GM23338 (cell line): ENCODE results near the gene ZBTB20. TPM values are rescaled to one million over a fixed set of nuclear protein-coding genes. Genes with fewer than 3 reads are reported as not detected.

ENCODE experiments used
- ATAC-seq: fragments of 200-7000 bp; cut with Tn5 transposase; 3 replicates; pipeline ENCODE4 v1.9.1; 2020
- DNase-seq: peaks from one replicate; pipeline ENCODE4 v3.0.0-alpha.2; 2015; ENCODE audit warnings: low spot score
- H2AFZ ChIP-seq: fragments of 200-600 bp; sonication (generic); 2 replicates; pipeline ENCODE4 v1.8.0; 2016; ENCODE audit warnings: antibody characterized with exemption, mild to moderate bottlenecking, moderate library complexity
- H3F3A ChIP-seq: fragments of 200-600 bp; sonication (generic); replicated peaks from 2 replicates; pipeline ENCODE4 v1.8.0; 2017; ENCODE audit warnings: antibody characterized with exemption, mixed run types, low read depth
- H3K27ac ChIP-seq: fragments of 200-600 bp; sonication (generic); 2 replicates; pipeline ENCODE4 v1.6.1; 2016; ENCODE audit warnings: low read depth
- H3K27me3 ChIP-seq: fragments of 200-600 bp; sonication (generic); 2 replicates; pipeline ENCODE4 v1.8.0; 2016; ENCODE audit warnings: mild to moderate bottlenecking, mixed run types, moderate library complexity; ENCODE audit not compliant: insufficient read depth
- H3K36me3 ChIP-seq: fragments of 200-600 bp; sonication (generic); 2 replicates; pipeline ENCODE4 v1.8.0; 2016; ENCODE audit warnings: mild to moderate bottlenecking; ENCODE audit not compliant: insufficient read depth
- H3K4me1 ChIP-seq: fragments of 200-600 bp; sonication (generic); 2 replicates; pipeline ENCODE4 v1.8.0; 2016; ENCODE audit warnings: mild to moderate bottlenecking, moderate library complexity; ENCODE audit not compliant: insufficient read depth
- H3K4me2 ChIP-seq: fragments of 200-600 bp; sonication (generic); 2 replicates; pipeline ENCODE4 v1.7.1; 2017; ENCODE audit warnings: mixed run types
- H3K4me3 ChIP-seq: fragments of 200-600 bp; sonication (generic); 2 replicates; pipeline ENCODE4 v1.6.1; 2016; ENCODE audit warnings: mixed run types
- H3K79me2 ChIP-seq: fragments of 200-600 bp; sonication (generic); replicated peaks from 2 replicates; pipeline ENCODE4 v1.8.0; 2017; ENCODE audit warnings: mild to moderate bottlenecking; ENCODE audit not compliant: insufficient read depth
- H3K9me2 ChIP-seq: fragments of 200-600 bp; sonication (generic); 2 replicates; pipeline ENCODE4 v1.8.0; 2017; ENCODE audit not compliant: insufficient read depth
- H4K20me1 ChIP-seq: fragments of 200-600 bp; sonication (generic); replicated peaks from 2 replicates; pipeline ENCODE4 v1.8.0; 2017; ENCODE audit warnings: mild to moderate bottlenecking; ENCODE audit not compliant: insufficient read depth
- H3K27ac Mint-ChIP-seq: 2 replicates; pipeline ENCODE4 v1.8.0; 2020; ENCODE audit warnings: inconsistent platforms, mild to moderate bottlenecking, moderate library complexity, mixed read lengths
- H3K27me3 Mint-ChIP-seq: 3 replicates; pipeline ENCODE4 v1.8.0; 2022; ENCODE audit warnings: low read depth, mild to moderate bottlenecking, moderate library complexity, mixed read lengths, inconsistent platforms; ENCODE audit not compliant: insufficient read depth, poor library complexity
- H3K36me3 Mint-ChIP-seq: 3 replicates; pipeline ENCODE4 v1.8.0; 2021; ENCODE audit warnings: low read depth, mild to moderate bottlenecking, inconsistent platforms, moderate library complexity, mixed read lengths
- H3K4me1 Mint-ChIP-seq: 3 replicates; pipeline ENCODE4 v1.8.0; 2020; ENCODE audit warnings: mild to moderate bottlenecking, inconsistent platforms, mixed read lengths
- H3K4me3 Mint-ChIP-seq: 3 replicates; pipeline ENCODE4 v1.8.0; 2021; ENCODE audit warnings: moderate library complexity, mild to moderate bottlenecking, inconsistent platforms, mixed read lengths
- H3K9me3 Mint-ChIP-seq: 3 replicates; pipeline ENCODE4 v1.8.0; 2020; ENCODE audit warnings: moderate library complexity, mild to moderate bottlenecking, inconsistent platforms, mixed read lengths
- CREB1 ChIP-seq: fragments of 250-450 bp; sonication (Bioruptor Pico); IDR thresholded peaks from 2 replicates; pipeline ENCODE4 v1.5.0; 2020; ENCODE audit warnings: low read depth, mild to moderate bottlenecking, moderate library complexity
- CTCF ChIP-seq, 2 experiments: fragments of 200-600 bp in 1 of 2; sonication (generic) in 1 of 2; conservative IDR thresholded peaks; 2 replicates each; pipeline versions ENCODE4 v1.5.1 to v1.6.1; 2016 to 2017; ENCODE audit warnings: antibody characterized with exemption in 2 of 2, low read depth in 2 of 2, mild to moderate bottlenecking in 2 of 2, moderate library complexity in 1 of 2
- EZH2 ChIP-seq: fragments of 200-600 bp; sonication (generic); IDR thresholded peaks from one replicate; pipeline ENCODE4 v1.8.0; 2017; ENCODE audit warnings: antibody characterized with exemption, mild to moderate bottlenecking, low read depth; ENCODE audit not compliant: unreplicated experiment
- EZH2phosphoT487 ChIP-seq: fragments of 200-600 bp; sonication (generic); IDR thresholded peaks from one replicate; pipeline ENCODE4 v1.8.1; 2018; ENCODE audit warnings: antibody characterized with exemption; ENCODE audit not compliant: unreplicated experiment
- JUNB ChIP-seq: IDR thresholded peaks from one replicate; pipeline ENCODE4 v1.6.1; 2016; ENCODE audit warnings: antibody characterized with exemption; ENCODE audit not compliant: unreplicated experiment
- NANOG ChIP-seq: IDR thresholded peaks from 2 replicates; pipeline ENCODE4 v1.6.1; 2016; ENCODE audit warnings: antibody characterized with exemption, borderline replicate concordance
- POLR2AphosphoS5 ChIP-seq: IDR thresholded peaks from 2 replicates; pipeline ENCODE4 v1.6.1; 2016; ENCODE audit warnings: antibody characterized with exemption, low read depth
- STAT1 ChIP-seq: IDR thresholded peaks from one replicate; pipeline ENCODE4 v1.6.1; 2016; ENCODE audit warnings: antibody characterized with exemption; ENCODE audit not compliant: unreplicated experiment
- ZNF114 ChIP-seq: fragments of 250-450 bp; sonication (Bioruptor Pico); IDR thresholded peaks from 2 replicates; pipeline ENCODE4 v1.5.0; 2020; ENCODE audit warnings: mild to moderate bottlenecking, moderate library complexity
- ZNF331 ChIP-seq: fragments of 250-450 bp; sonication (Bioruptor Pico); IDR thresholded peaks from 2 replicates; pipeline ENCODE4 v1.5.0; 2020; ENCODE audit warnings: low read depth, mild to moderate bottlenecking, moderate library complexity
- polyA plus RNA-seq: library from polyadenylated mRNA; unstranded; fragments of >200 nt; fragmentation: Nextera tagmentation; extraction: Ambion mirVana; gene quantifications from 2 replicates; pipeline ENCODE4 v1.2.1, GENCODE V29; 2016
- total RNA-seq: library from RNA; depleted of rRNA; stranded (reverse); fragments of >200 nt; shearing (Covaris generic); gene quantifications from 2 replicates; pipeline ENCODE4 v1.2.3, GENCODE V29; 2014
- TF ChIP-seq, protein P1 (sequence below): fragments of 250-450 bp; sonication (Bioruptor Pico); IDR thresholded peaks from 2 replicates; pipeline ENCODE4 v1.5.0; 2020; ENCODE audit warnings: mild to moderate bottlenecking, moderate library complexity
- TF ChIP-seq, protein P2 (sequence below): IDR thresholded peaks from 2 replicates; pipeline ENCODE4 v1.6.1; 2016; ENCODE audit warnings: antibody characterized with exemption
- TF ChIP-seq, protein P3 (sequence below): IDR thresholded peaks from one replicate; pipeline ENCODE4 v1.6.1; 2018; ENCODE audit warnings: antibody characterized with exemption; ENCODE audit not compliant: unreplicated experiment

Gene ZBTB20
- total and polyA plus RNA-seq, 2 experiments from 2014 or later, result 2.0 to 3.3 TPM

GRCh38 chr3:114484919-114485318 lies 662.2 kb downstream of the ZBTB20 start:
- H3K36me3 ChIP-seq, result no peaks in the 10 kb centered on the region
- Mint-ChIP-seq H3K4me3 (no peak overlapping the region), H3K4me1 (no peaks in the 10 kb centered on the region), H3K27me3 (no peaks in the 10 kb centered on the region), H3K27ac (no peak overlapping the region), H3K36me3 (no peaks in the 10 kb centered on the region), H3K9me3 (no peaks in the 10 kb centered on the region)
- no peak overlapping the region for H3K27ac ChIP-seq
- no peaks in the 10 kb centered on the region for H3K79me2 ChIP-seq
- no peak overlapping the region for H2AFZ ChIP-seq
- no peak for DNase-seq
- TF ChIP-seq ZNF114 (CRISPR knock-in tag) (no peak), EZH2phosphoT487 (no peak), EZH2 (no peak), NANOG (no peak), CTCF (conservative IDR thresholded peaks at IDR 0.05; ENCODE audit: low read depth in 2 of 2) (no peak), ZNF331 (CRISPR knock-in tag) (no peak), CREB1 (CRISPR knock-in tag) (no peak), STAT1 (no peak), JUNB (no peak), POLR2AphosphoS5 (no peak)
- TF ChIP-seq, protein P1, sequence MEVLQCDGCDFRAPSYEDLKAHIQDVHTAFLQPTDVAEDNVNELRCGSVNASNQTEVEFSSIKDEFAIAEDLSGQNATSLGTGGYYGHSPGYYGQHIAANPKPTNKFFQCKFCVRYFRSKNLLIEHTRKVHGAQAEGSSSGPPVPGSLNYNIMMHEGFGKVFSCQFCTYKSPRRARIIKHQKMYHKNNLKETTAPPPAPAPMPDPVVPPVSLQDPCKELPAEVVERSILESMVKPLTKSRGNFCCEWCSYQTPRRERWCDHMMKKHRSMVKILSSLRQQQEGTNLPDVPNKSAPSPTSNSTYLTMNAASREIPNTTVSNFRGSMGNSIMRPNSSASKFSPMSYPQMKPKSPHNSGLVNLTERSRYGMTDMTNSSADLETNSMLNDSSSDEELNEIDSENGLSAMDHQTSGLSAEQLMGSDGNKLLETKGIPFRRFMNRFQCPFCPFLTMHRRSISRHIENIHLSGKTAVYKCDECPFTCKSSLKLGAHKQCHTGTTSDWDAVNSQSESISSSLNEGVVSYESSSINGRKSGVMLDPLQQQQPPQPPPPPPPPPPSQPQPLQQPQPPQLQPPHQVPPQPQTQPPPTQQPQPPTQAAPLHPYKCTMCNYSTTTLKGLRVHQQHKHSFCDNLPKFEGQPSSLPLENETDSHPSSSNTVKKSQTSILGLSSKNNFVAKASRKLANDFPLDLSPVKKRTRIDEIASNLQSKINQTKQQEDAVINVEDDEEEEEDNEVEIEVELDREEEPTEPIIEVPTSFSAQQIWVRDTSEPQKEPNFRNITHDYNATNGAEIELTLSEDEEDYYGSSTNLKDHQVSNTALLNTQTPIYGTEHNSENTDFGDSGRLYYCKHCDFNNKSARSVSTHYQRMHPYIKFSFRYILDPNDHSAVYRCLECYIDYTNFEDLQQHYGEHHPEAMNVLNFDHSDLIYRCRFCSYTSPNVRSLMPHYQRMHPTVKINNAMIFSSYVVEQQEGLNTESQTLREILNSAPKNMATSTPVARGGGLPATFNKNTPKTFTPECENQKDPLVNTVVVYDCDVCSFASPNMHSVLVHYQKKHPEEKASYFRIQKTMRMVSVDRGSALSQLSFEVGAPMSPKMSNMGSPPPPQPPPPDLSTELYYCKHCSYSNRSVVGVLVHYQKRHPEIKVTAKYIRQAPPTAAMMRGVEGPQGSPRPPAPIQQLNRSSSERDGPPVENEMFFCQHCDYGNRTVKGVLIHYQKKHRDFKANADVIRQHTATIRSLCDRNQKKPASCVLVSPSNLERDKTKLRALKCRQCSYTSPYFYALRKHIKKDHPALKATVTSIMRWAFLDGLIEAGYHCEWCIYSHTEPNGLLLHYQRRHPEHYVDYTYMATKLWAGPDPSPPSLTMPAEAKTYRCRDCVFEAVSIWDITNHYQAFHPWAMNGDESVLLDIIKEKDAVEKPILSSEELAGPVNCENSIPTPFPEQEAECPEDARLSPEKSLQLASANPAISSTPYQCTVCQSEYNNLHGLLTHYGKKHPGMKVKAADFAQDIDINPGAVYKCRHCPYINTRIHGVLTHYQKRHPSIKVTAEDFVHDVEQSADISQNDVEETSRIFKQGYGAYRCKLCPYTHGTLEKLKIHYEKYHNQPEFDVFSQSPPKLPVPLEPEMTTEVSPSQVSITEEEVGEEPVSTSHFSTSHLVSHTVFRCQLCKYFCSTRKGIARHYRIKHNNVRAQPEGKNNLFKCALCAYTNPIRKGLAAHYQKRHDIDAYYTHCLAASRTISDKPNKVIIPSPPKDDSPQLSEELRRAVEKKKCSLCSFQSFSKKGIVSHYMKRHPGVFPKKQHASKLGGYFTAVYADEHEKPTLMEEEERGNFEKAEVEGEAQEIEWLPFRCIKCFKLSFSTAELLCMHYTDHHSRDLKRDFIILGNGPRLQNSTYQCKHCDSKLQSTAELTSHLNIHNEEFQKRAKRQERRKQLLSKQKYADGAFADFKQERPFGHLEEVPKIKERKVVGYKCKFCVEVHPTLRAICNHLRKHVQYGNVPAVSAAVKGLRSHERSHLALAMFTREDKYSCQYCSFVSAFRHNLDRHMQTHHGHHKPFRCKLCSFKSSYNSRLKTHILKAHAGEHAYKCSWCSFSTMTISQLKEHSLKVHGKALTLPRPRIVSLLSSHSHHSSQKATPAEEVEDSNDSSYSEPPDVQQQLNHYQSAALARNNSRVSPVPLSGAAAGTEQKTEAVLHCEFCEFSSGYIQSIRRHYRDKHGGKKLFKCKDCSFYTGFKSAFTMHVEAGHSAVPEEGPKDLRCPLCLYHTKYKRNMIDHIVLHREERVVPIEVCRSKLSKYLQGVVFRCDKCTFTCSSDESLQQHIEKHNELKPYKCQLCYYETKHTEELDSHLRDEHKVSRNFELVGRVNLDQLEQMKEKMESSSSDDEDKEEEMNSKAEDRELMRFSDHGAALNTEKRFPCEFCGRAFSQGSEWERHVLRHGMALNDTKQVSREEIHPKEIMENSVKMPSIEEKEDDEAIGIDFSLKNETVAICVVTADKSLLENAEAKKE (CRISPR knock-in tag), result no peak
- TF ChIP-seq, protein P2, sequence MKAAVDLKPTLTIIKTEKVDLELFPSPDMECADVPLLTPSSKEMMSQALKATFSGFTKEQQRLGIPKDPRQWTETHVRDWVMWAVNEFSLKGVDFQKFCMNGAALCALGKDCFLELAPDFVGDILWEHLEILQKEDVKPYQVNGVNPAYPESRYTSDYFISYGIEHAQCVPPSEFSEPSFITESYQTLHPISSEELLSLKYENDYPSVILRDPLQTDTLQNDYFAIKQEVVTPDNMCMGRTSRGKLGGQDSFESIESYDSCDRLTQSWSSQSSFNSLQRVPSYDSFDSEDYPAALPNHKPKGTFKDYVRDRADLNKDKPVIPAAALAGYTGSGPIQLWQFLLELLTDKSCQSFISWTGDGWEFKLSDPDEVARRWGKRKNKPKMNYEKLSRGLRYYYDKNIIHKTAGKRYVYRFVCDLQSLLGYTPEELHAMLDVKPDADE, result no peak
- TF ChIP-seq, protein P3, sequence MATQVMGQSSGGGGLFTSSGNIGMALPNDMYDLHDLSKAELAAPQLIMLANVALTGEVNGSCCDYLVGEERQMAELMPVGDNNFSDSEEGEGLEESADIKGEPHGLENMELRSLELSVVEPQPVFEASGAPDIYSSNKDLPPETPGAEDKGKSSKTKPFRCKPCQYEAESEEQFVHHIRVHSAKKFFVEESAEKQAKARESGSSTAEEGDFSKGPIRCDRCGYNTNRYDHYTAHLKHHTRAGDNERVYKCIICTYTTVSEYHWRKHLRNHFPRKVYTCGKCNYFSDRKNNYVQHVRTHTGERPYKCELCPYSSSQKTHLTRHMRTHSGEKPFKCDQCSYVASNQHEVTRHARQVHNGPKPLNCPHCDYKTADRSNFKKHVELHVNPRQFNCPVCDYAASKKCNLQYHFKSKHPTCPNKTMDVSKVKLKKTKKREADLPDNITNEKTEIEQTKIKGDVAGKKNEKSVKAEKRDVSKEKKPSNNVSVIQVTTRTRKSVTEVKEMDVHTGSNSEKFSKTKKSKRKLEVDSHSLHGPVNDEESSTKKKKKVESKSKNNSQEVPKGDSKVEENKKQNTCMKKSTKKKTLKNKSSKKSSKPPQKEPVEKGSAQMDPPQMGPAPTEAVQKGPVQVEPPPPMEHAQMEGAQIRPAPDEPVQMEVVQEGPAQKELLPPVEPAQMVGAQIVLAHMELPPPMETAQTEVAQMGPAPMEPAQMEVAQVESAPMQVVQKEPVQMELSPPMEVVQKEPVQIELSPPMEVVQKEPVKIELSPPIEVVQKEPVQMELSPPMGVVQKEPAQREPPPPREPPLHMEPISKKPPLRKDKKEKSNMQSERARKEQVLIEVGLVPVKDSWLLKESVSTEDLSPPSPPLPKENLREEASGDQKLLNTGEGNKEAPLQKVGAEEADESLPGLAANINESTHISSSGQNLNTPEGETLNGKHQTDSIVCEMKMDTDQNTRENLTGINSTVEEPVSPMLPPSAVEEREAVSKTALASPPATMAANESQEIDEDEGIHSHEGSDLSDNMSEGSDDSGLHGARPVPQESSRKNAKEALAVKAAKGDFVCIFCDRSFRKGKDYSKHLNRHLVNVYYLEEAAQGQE, result no peak
- H3K27me3 ChIP-seq, result no peaks in the 10 kb centered on the region
- no peak overlapping the region for H3K4me3 ChIP-seq
- H4K20me1 ChIP-seq, result no peaks in the 10 kb centered on the region
- no peaks in the 10 kb centered on the region; the same call in 1 of the 2 replicates for H3K9me2 ChIP-seq
- H3K4me1 ChIP-seq, result no peaks in the 10 kb centered on the region
- no peak for ATAC-seq
- no peak overlapping the region for H3K4me2 ChIP-seq
- H3F3A ChIP-seq, result no peaks in the 10 kb centered on the region
